ENCODE data around the gene INTS12.

The INTS12 gene

GRCh38 chr4:105679186-105679585, 29.3 kb downstream of the INTS12 start:
- DNase-seq: no peak

- no peak for DNase-seq
Observed at GRCh38 chr4:105677709-105678108, 30.8 kb downstream of the INTS12 start.

GRCh38 chr4:105674011-105674410, 34.5 kb downstream of the INTS12 start:
- no peak for DNase-seq

GRCh38 chr4:105671301-105671700, 37.2 kb downstream of the INTS12 start:
- DNase-seq: no peak

- DNase-seq: no peak
Observed at GRCh38 chr4:105670684-105671083, 37.8 kb downstream of the INTS12 start.

GRCh38 chr4:105666693-105667092, 41.8 kb downstream of the INTS12 start:
- no peak for DNase-seq

- DNase-seq: no peak
Observed at GRCh38 chr4:105662935-105663675, 45.4 kb downstream of the INTS12 start.

GRCh38 chr4:105661028-105661427, 47.5 kb downstream of the INTS12 start:
- DNase-seq: no peak

GRCh38 chr4:105659190-105659589, 49.3 kb downstream of the INTS12 start:
- DNase-seq: no peak

GRCh38 chr4:105657117-105657765, 51.2 kb downstream of the INTS12 start:
- DNase-seq: no peak

GRCh38 chr4:105652286-105652888, 56.1 kb downstream of the INTS12 start:
- no peak for DNase-seq

- DNase-seq: no peak
Observed at GRCh38 chr4:105651884-105652283, 56.6 kb downstream of the INTS12 start.

- no peak for DNase-seq
Observed at GRCh38 chr4:105650190-105650589, 58.3 kb downstream of the INTS12 start.

GRCh38 chr4:105645440-105645839, 63.0 kb downstream of the INTS12 start:
- DNase-seq: no peak

GRCh38 chr4:105644257-105644656, 64.2 kb downstream of the INTS12 start:
- no peak for DNase-seq

- no peak for DNase-seq
Observed at GRCh38 chr4:105641845-105642244, 66.6 kb downstream of the INTS12 start.

- peak in 1 of 2 donors; percentile 22 for DNase-seq
Observed at GRCh38 chr4:105637408-105638176, 70.9 kb downstream of the INTS12 start.

- no peak for DNase-seq
Observed at GRCh38 chr4:105634402-105635080, 73.9 kb downstream of the INTS12 start.

GRCh38 chr4:105633241-105633640, 75.2 kb downstream of the INTS12 start:
- DNase-seq: no peak
